NCI-H2029 (cell line): ENCODE data around the gene AK5.
"Not testable (repeated sequence)": the region's sequence is repeated elsewhere in the genome, so short reads cannot be mapped to it uniquely, and the experiment has no call there.

Source experiments
- DNase-seq: peaks from one replicate; lab custom pipeline; 2025; lab: John Stamatoyannopoulos, UW

AK5 gene

GRCh38 chr1:77499466-77499865 is 217.6 kb downstream of the AK5 start:
- DNase-seq = no peak

- DNase-seq = no peak
These were observed 223.2 kb downstream of the AK5 start for GRCh38 chr1:77504986-77505385.

- no peak for DNase-seq
These were observed 225.0 kb downstream of the AK5 start for GRCh38 chr1:77506771-77507170.

- no peak for DNase-seq
These were observed 227.3 kb downstream of the AK5 start for GRCh38 chr1:77509051-77509492.

- no peak for DNase-seq
These were observed 228.1 kb downstream of the AK5 start for GRCh38 chr1:77509898-77510297.

- no peak for DNase-seq
These were observed 229.6 kb downstream of the AK5 start for GRCh38 chr1:77511440-77511840.

GRCh38 chr1:77512650-77513049 is 230.8 kb downstream of the AK5 start:
- DNase-seq = not testable (repeated sequence)

- no peak for DNase-seq
These were observed 232.3 kb downstream of the AK5 start for GRCh38 chr1:77513839-77514763.

- DNase-seq = no peak
These were observed 233.3 kb downstream of the AK5 start for GRCh38 chr1:77514921-77515776.

- no peak for DNase-seq
These were observed 234.3 kb downstream of the AK5 start for GRCh38 chr1:77516106-77516505.

- DNase-seq = no peak
These were observed 242.2 kb downstream of the AK5 start for GRCh38 chr1:77524038-77524437.

- not testable (repeated sequence) for DNase-seq
These were observed 249.3 kb downstream of the AK5 start for GRCh38 chr1:77531149-77531548.

- DNase-seq = not testable (repeated sequence)
These were observed 249.9 kb downstream of the AK5 start for GRCh38 chr1:77531596-77532280.

- no peak for DNase-seq
These were observed 250.8 kb downstream of the AK5 start for GRCh38 chr1:77532641-77533040.

GRCh38 chr1:77533660-77534305 is 252.0 kb downstream of the AK5 start:
- DNase-seq = no peak

GRCh38 chr1:77534456-77534855 is 252.6 kb downstream of the AK5 start:
- no peak for DNase-seq

GRCh38 chr1:77536813-77537212 is 255.0 kb downstream of the AK5 start:
- no peak for DNase-seq

GRCh38 chr1:77538956-77539518 is 257.2 kb downstream of the AK5 start:
- no peak for DNase-seq

GRCh38 chr1:77539519-77540142 is 257.8 kb downstream of the AK5 start:
- DNase-seq = no peak

GRCh38 chr1:77540501-77541161 is 258.8 kb downstream of the AK5 start:
- DNase-seq = no peak
